ENCODE measurements around the gene UBE3C.

Gene UBE3C

GRCh38 chr7:157183832-157184231 lies 45.1 kb downstream of the UBE3C start:
- no peak overlapping the region for H3K27ac ChIP-seq (ENCODE audit: low read depth, low read length)
- 0 out of 2 replicates have a peak, but pooled peaks cover 2% of the 10 kb centered on the region for H3F3A ChIP-seq (ENCODE audit: control insufficient read depth, insufficient read depth)
- TF ChIP-seq EZH2phosphoT487 (IDR thresholded peaks at IDR 0.05; ENCODE audit: borderline replicate concordance, low read length) (no peak), CTCF (IDR thresholded peaks at IDR 0.05; ENCODE audit: low read depth, low read length, poor library complexity, severe bottlenecking) (no peak)
- no peaks in the 10 kb centered on the region for H3K9me2 ChIP-seq (replicated peaks; ENCODE audit: control insufficient read depth, low read length)
- H3K4me2 ChIP-seq (ENCODE audit: low read length) = no peak overlapping the region
- H4K20me1 ChIP-seq (ENCODE audit: control insufficient read depth, insufficient read depth, low read depth, low read length) = no peaks in the 10 kb centered on the region
- no peaks in the 10 kb centered on the region for H3K9me3 ChIP-seq (ENCODE audit: control insufficient read depth, insufficient read depth, low read length)
- H3K79me2 ChIP-seq (ENCODE audit: control insufficient read depth, low read length) = peaks cover 3% of the 10 kb centered on the region; the same call in 1 of the 2 replicates
- H3K27me3 ChIP-seq (ENCODE audit: control insufficient read depth, low read length) = no peaks in the 10 kb centered on the region
- peaks cover 95% of the 10 kb centered on the region for H3K36me3 ChIP-seq (ENCODE audit: control insufficient read depth, low read length)
- no peak overlapping the region for H3K4me3 ChIP-seq (ENCODE audit: low read length)
- H3K4me1 ChIP-seq (ENCODE audit: control insufficient read depth, low read length) = no peaks in the 10 kb centered on the region

- Histone ChIP-seq H3K4me1 (ENCODE audit: control insufficient read depth, low read length) (no peaks in the 10 kb centered on the region), H4K20me1 (ENCODE audit: control insufficient read depth, insufficient read depth, low read depth, low read length) (0 out of 2 replicates have a peak, but pooled peaks cover 6% of the 10 kb centered on the region), H3K27me3 (ENCODE audit: control insufficient read depth, low read length) (no peaks in the 10 kb centered on the region), H3K4me3 (ENCODE audit: low read length) (no peak overlapping the region), H3K36me3 (ENCODE audit: control insufficient read depth, low read length) (peaks cover 94% of the 10 kb centered on the region), H3F3A (ENCODE audit: control insufficient read depth, insufficient read depth) (0 out of 2 replicates have a peak, but pooled peaks cover 2% of the 10 kb centered on the region), H3K27ac (ENCODE audit: low read depth, low read length) (no peak overlapping the region), H3K4me2 (ENCODE audit: low read length) (no peak overlapping the region), H3K9me3 (ENCODE audit: control insufficient read depth, insufficient read depth, low read length) (no peaks in the 10 kb centered on the region), H3K79me2 (ENCODE audit: control insufficient read depth, low read length) (peaks cover 12% of the 10 kb centered on the region), H3K9me2 (replicated peaks; ENCODE audit: control insufficient read depth, low read length) (no peaks in the 10 kb centered on the region)
- TF ChIP-seq EZH2phosphoT487 (IDR thresholded peaks at IDR 0.05; ENCODE audit: borderline replicate concordance, low read length) = no peak
Observed at GRCh38 chr7:157188091-157188665, 49.5 kb downstream of the UBE3C start.

- peaks cover 15% of the 10 kb centered on the region for H3K79me2 ChIP-seq (ENCODE audit: control insufficient read depth, low read length)
- TF ChIP-seq CTCF (IDR thresholded peaks at IDR 0.05; ENCODE audit: low read depth, low read length, poor library complexity, severe bottlenecking) (no peak), EZH2phosphoT487 (IDR thresholded peaks at IDR 0.05; ENCODE audit: borderline replicate concordance, low read length) (no peak)
- H3K36me3 ChIP-seq (ENCODE audit: control insufficient read depth, low read length) = peaks cover 95% of the 10 kb centered on the region
Observed at GRCh38 chr7:157189405-157189804, 50.7 kb downstream of the UBE3C start.

GRCh38 chr7:157192861-157193260 lies 54.1 kb downstream of the UBE3C start:
- Histone ChIP-seq H3K9me2 (replicated peaks; ENCODE audit: control insufficient read depth, low read length) (no peaks in the 10 kb centered on the region), H3F3A (ENCODE audit: control insufficient read depth, insufficient read depth) (no peaks in the 10 kb centered on the region), H3K4me3 (ENCODE audit: low read length) (no peak overlapping the region), H4K20me1 (ENCODE audit: control insufficient read depth, insufficient read depth, low read depth, low read length) (0 out of 2 replicates have a peak, but pooled peaks cover 6% of the 10 kb centered on the region), H3K9me3 (ENCODE audit: control insufficient read depth, insufficient read depth, low read length) (no peaks in the 10 kb centered on the region), H3K79me2 (ENCODE audit: control insufficient read depth, low read length) (peaks cover 16% of the 10 kb centered on the region), H3K36me3 (ENCODE audit: control insufficient read depth, low read length) (peaks cover 97% of the 10 kb centered on the region), H3K4me1 (ENCODE audit: control insufficient read depth, low read length) (no peaks in the 10 kb centered on the region), H3K27ac (ENCODE audit: low read depth, low read length) (no peak overlapping the region), H3K4me2 (ENCODE audit: low read length) (no peak overlapping the region), H3K27me3 (ENCODE audit: control insufficient read depth, low read length) (no peaks in the 10 kb centered on the region)
- TF ChIP-seq EZH2phosphoT487 (IDR thresholded peaks at IDR 0.05; ENCODE audit: borderline replicate concordance, low read length) (no peak), CTCF (IDR thresholded peaks at IDR 0.05; ENCODE audit: low read depth, low read length, poor library complexity, severe bottlenecking) (no peak)

More at GRCh38 chr7:157189405-157189804, 50.7 kb downstream of the UBE3C start:
- Histone ChIP-seq H4K20me1 (ENCODE audit: control insufficient read depth, insufficient read depth, low read depth, low read length) (0 out of 2 replicates have a peak, but pooled peaks cover 6% of the 10 kb centered on the region), H3K27me3 (ENCODE audit: control insufficient read depth, low read length) (no peaks in the 10 kb centered on the region), H3K4me2 (ENCODE audit: low read length) (no peak overlapping the region), H3K27ac (ENCODE audit: low read depth, low read length) (no peak overlapping the region), H3F3A (ENCODE audit: control insufficient read depth, insufficient read depth) (0 out of 2 replicates have a peak, but pooled peaks cover 2% of the 10 kb centered on the region), H3K4me1 (ENCODE audit: control insufficient read depth, low read length) (no peaks in the 10 kb centered on the region), H3K4me3 (ENCODE audit: low read length) (no peak overlapping the region), H3K9me3 (ENCODE audit: control insufficient read depth, insufficient read depth, low read length) (no peaks in the 10 kb centered on the region), H3K9me2 (replicated peaks; ENCODE audit: control insufficient read depth, low read length) (no peaks in the 10 kb centered on the region)

Measured in DOHH2 (cell line).